SH-SY5Y (cell line): ENCODE measurements around the gene CYB561D2.

Experiments
- GATA2 ChIP-seq: IDR thresholded peaks from 2 replicates; pipeline ENCODE4 v1.6.1; 2011; ENCODE audit warnings: mild to moderate bottlenecking, low read depth, low read length
- GATA3 ChIP-seq: IDR thresholded peaks from 2 replicates; pipeline ENCODE4 v1.6.1; 2011; ENCODE audit warnings: low read depth, mild to moderate bottlenecking, low read length, moderate library complexity

DNA sequence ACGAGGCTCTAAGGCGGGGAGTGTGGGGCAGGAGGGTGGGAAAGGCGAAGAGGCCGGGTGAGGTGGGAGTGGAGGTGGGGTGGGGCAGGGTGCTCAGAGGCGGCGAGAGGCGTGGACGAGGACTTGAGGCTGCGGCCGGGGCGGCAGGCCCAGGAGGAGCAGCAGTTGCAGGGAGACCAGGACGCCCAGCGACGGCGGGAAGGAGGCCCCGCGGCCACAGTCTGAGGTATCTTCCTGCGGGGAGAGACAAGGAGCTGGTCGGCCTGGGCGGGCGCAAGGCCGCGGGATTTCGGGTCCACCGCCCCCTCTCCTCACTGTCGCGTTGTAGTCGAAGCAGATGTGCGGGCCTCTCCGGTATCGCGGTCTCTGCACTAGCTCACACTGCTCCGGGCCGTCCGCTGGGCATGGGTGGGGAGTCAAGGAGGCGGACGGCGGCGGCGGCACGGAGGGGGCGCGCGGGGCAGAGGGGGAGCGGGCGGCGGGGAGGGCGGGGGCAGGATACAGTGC, 14.0 kb downstream of the CYB561D2 start:
- TF ChIP-seq GATA2 (no peak), GATA3 (no peak)
